Peyer's patch (tissue), 4 donors: ENCODE results near the gene BCKDHA.

Experiments
- POLR2A ChIP-seq, 2 donors: fragments of 450-650 bp; IDR thresholded peaks; one replicate each; pipeline ENCODE4 v1.5.1; 2017; ENCODE audit warnings: antibody characterized with exemption in 2 of 2, mild to moderate bottlenecking in 2 of 2, moderate library complexity in 2 of 2
- TF ChIP-seq, protein P1 (sequence below), 6 experiments: fragments of 450-650 bp in 4 of 6; fragments of 200-600 bp in 2 of 6; sonication (generic) in 1 of 6; IDR thresholded peaks; one replicate each; pipeline ENCODE4 v1.5.1; 2017 to 2019; ENCODE audit warnings: antibody characterized with exemption in 6 of 6, mild to moderate bottlenecking in 3 of 6, moderate library complexity in 1 of 6

DNA sequence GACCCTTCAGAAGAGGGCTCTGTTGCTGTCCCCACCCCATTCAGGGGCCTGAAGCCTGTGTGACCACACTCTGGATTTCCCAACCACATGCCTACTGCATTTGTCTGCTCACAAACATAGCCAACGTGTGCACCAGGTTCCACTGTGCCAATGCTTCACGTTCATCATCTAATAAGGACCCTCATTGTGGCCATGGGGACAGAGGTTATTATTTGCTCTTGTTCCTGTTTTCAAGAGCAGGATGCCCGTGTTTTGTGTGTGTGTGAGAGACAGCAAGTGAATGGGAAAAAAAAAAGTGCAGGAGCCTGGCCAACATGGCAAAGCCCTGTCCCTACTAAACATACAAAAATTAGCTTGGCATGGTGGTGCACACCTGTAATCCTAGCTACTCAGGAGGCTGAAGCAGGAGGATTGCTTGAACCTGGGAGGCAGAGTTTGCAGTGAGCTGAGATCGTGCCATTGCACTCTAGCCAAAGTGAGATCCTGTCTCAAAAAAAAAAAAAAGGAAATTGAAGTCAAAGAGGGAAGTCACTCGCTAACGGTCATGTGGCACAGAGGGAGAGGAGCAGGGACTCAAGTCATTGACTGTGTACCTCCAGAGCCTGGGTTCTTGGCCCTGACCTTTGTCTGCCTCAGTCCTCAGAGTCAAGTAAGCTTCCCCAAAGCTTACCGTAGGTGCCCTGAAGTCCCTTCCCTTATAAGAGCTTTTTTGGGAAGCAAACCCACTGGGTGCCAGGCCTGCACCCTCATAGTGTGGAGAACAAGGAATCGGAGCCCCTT lies 22.7 kb downstream of the BCKDHA start:
- TF ChIP-seq, protein P1, sequence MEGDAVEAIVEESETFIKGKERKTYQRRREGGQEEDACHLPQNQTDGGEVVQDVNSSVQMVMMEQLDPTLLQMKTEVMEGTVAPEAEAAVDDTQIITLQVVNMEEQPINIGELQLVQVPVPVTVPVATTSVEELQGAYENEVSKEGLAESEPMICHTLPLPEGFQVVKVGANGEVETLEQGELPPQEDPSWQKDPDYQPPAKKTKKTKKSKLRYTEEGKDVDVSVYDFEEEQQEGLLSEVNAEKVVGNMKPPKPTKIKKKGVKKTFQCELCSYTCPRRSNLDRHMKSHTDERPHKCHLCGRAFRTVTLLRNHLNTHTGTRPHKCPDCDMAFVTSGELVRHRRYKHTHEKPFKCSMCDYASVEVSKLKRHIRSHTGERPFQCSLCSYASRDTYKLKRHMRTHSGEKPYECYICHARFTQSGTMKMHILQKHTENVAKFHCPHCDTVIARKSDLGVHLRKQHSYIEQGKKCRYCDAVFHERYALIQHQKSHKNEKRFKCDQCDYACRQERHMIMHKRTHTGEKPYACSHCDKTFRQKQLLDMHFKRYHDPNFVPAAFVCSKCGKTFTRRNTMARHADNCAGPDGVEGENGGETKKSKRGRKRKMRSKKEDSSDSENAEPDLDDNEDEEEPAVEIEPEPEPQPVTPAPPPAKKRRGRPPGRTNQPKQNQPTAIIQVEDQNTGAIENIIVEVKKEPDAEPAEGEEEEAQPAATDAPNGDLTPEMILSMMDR (IDR thresholded peaks at IDR 0.05) = no peak
- no peak for TF ChIP-seq POLR2A (IDR thresholded peaks at IDR 0.05)
